Measurements from ENCODE around the gene RAB1B.

Gene RAB1B

DNA sequence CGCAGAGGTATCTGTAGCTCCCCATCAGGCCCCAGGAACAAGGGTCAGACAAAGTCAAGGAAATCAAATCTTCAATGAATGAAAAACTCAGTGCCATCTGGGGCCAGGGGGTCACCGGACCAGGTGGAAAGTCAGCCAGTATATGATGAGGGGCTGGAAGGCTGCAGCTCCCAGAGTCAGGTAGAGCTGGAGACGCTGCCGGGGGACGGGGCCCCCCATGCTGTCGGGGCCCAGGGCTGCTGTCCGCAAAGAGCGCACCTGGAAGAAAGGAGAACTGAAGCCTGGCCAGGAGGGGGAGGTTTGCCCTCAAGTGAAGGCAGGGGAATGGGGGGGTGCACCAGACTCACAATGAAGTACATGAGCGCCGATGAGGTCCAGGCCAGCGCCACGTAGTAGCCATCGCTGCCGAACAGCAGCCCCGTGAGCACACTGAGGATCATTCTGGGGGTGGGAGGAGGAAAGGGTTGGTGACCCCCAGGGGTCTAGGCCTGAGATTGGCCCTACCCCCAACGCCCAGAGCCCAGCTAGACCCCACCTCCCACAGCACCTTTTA, 16.2 kb downstream of the RAB1B start:
- DNase-seq (ENCODE audit: low spot score): no peak

- no peak for DNase-seq (ENCODE audit: low spot score)
Observed at GRCh38 chr11:66285250-66285947, 17.0 kb downstream of the RAB1B start.

DNA sequence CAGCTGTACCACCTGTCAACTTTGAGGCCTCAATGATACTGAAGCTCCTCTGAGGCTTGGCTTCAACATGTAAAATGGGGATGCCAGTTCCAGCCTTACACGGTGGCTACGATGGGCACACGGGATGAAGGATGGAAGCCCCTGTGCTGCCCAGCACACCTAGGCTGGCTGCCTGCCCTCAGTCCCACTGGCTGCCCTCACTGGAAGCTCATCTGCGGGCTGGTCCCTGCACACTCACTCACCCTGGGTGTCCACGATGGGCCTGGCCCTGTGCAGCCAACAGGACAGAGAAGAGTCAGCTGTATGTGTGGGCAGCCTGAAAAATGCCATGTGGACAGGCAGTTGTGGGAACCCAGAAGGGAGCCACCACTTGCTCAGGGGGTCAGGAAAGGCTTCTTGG, 18.3 kb downstream of the RAB1B start:
- no peak for DNase-seq (ENCODE audit: low spot score)

GRCh38 chr11:66287211-66287888, 18.9 kb downstream of the RAB1B start:
- no peak for DNase-seq (ENCODE audit: low spot score)

DNA sequence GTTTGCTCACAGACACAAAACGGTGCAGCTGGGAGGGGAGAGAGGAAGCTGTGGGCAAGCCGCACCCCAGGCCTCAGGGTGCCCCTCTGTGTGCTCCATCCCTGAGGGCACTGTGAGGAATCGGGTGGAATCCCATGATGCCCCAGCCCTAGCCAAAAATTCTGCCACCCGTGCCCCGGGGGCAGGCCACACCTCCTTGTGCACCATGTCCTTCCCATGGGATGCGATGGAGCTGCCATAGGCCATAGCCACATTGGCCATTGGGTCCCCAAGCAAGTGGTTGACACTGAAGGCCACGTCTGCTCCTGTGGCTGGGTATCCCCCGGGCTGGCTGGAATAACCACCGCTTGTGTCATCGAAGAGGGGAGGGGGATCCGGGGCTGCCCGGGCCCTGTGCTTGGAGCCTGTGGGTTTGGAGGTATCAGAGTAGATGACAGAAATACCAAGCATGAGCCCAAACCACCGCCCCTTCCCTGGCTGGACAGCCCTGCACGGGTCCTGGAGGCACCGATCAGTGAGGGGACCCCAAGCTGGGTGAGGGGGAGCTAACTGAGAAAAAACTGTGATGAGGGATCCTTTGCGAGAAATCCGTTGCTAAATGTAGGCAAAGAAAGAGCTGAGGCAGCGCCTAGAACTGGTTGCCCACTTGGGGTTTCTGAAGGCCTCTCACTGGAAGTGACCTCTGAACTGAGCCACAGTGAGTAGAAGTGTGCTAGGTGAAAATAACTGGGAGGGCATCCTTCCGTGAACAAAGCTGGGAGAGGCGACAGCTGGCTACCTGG, 19.6 kb downstream of the RAB1B start:
- no peak for DNase-seq (ENCODE audit: low spot score)

GRCh38 chr11:66288671-66289547, 20.5 kb downstream of the RAB1B start, which contains the start of gene YIF1A:
YIF1A (minus strand) TSS chr11:66289143; CDS start chr11:66288985, 158 bp downstream.
- peak; percentile 100 for DNase-seq (ENCODE audit: low spot score)

GRCh38 chr11:66289548-66290329, 21.3 kb downstream of the RAB1B start:
- DNase-seq (ENCODE audit: low spot score): no peak

GRCh38 chr11:66290330-66290621, 21.8 kb downstream of the RAB1B start:
- no peak for DNase-seq (ENCODE audit: low spot score)

DNA sequence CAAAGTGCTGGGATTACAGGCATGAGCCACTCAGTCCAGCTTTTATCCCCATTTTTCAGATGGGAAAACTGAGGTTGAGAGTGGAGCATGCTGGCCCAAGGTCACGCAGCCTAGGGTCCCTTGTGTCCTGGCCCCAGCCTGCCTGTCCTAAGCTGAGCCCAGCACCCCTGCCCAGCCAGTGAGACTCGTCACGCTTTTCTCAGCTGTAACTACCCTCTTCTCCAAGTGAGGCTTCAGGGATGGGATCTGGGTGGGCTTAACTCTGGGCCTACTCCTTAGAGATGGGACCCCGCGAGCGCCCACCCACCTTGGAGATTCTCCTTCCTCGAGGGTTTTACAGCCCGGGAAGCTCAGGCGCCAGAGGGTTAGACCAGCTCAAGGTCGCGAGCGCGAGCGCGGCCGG, 22.9 kb downstream of the RAB1B start:
- DNase-seq (ENCODE audit: low spot score): no peak

DNA sequence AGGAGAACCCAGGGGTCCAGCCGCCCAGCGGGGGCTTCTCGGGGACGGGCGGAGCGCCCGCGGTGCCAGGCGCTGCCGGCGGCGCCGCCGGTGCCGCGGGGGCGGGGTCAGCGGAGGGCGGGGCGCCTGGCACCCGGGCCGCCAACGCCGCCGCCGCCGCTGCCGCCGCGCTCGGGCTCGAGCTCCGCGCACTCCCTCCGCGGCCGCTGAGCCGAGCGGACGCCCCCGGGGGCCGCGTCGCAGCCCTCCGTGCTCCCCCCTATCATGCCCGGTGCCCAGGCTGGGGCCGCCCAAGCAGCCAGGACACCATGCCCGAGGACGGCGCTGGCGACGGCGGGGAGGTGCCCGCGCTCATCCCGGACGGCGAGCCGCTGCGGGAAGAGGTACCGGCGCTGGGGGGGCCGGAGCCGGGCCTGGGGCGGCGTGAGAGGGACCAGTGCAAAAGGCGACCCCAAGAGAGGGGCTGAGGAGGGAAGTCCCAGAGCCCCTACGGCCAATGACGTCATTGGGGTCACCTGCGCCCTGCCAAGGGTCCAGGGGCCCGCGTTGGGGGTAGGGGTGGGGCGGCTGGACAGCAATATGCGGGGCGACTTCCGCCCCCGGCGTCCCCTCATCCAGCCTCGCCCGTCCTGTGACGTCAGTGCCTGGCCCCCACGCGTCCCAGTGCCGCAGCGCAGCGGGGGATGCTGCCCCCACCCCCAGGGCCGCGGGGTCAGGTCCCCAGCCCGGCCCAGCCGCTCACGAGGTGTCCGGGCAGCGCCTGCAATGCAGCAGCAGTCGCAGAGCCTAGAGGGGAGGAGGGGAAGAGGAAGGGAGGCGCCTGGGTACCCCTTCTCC, 23.5 kb downstream of the RAB1B start, which contains the start of gene TMEM151A:
Gene TMEM151A (plus strand): TSS at position 189 of the 837 bp plus-strand sequence. CDS start 120 bp downstream, at position 309.
- no peak for DNase-seq (ENCODE audit: low spot score)

DNA sequence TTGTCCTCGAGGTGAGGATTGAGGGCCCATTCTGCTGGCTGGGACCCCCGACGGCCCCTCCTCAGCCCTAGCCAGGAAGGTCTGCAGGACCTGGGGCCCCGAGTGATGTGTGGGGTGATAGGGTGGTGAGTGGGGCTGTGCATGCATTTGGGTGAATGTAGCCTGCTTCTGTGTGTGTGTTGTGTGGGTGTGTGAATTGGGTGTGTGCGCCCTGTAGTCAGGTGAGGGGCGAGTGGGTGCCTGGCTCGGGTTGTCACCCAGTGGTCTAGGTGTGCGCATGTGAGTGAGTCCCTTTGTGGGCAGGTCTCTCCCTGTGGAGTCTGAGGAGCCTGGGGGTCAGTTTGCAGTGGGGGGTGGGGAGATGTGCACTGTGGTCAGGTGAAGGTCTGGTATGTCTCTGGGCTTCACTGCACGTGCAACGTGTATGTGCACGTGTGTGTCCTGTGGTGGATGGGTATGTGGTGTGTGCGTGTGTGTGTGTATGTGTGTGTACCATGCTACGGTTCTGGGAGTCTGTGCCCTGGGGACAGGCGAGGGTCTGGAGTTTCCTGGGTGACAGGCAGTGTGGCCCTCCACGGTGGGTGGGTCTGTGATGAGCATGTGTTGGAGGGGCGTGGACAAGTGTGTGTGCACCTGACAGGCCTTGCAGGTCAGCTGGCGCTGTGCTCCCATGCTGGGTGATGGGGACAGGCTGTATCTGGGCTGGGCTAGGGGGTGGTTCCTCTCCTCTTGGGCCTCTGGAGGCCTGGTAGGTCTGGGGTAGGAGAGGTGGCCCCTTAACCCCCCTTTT, 24.3 kb downstream of the RAB1B start:
- DNase-seq (ENCODE audit: low spot score): no peak

DNA sequence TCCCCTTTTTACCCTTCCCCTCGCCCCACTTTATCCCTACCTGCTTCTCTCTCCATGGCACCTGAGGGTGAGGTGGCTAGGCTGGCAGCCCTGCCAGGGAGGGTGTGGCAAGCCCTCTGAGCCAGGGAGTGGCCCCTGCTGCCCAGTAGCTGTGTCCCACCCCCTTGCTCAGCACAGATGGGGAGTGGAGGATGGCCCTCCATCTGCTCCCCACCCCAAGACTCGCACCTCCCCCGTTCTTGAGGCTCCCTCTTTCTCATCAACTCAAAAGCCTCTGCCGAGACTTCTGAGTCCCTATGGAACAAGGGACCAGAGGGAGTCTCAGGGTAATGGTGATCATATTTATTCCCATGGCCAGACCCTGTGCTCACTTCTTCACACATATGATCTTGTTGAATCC, 24.9 kb downstream of the RAB1B start:
- DNase-seq (ENCODE audit: low spot score): no peak

DNA sequence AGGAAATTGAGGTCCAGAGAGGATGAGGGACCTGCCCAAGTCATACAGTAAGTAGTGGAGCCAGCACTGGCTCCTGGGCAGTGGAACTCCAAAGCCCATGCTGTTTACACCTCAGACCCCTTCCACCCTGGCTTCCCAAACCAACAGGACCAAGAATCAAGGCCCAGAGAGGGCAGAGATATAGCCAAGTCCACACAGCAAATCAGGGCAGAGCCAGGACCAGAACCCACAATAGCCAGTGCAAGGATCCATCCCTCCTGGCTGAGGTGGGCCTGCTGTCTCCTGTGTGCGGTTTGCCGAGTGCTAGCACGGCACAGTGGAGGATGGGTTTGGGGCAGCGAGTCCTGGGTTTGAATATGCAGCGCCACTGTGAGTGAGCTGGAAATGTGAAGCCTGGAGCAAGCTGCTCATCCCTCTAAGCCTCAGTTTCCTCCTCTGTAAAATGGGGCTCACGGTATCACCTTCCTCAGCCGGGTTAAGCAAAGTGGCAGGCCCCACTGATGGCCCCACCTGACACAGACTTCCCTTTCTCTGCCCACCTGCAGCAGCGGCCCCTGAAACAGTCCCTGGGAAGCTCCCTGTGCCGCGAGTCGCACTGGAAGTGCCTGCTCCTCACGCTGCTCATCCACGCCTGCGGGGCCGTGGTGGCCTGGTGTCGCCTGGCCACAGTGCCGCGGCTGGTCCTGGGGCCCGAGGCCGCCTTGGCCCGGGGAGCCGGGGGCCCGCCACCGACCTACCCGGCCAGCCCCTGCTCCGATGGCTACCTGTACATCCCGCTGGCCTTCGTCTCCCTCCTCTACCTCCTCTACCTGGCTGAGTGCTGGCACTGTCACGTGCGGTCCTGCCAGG, 25.6 kb downstream of the RAB1B start:
- no peak for DNase-seq (ENCODE audit: low spot score)

DNA sequence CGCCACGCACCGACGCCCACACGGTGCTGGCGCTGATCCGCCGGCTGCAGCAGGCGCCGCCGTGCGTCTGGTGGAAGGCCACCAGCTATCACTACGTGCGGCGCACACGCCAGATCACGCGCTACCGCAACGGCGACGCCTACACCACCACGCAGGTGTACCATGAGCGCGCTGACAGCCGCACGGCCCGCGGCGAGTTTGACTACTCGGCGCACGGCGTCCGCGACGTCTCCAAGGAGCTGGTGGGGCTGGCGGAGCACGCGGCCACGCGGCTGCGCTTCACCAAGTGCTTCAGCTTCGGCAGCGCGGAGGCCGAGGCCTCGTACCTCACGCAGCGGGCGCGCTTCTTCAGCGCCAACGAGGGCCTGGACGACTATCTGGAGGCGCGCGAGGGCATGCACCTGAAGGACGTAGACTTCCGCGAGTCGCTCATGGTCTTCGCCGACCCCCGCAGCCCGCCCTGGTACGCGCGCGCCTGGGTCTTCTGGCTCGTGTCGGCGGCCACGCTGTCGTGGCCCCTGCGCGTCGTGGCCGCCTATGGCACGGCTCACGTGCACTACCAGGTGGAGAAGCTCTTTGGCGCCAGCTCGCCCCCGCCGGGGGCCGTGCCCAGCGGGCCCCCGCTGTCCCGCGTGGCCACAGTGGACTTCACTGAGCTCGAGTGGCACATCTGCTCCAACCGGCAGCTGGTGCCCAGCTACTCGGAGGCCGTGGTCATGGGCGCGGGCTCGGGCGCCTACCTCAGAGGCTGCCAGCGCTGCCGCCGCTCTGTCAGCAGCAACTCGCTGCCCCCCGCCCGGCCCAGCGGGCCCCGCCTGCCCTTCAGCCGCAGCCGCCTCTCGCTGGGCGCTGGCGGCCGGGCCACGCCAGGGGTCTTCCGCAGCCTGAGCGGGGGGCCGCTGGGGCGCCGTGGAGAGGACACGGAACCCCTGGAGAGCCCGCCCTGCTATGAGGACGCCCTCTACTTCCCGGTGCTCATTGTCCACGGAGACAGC, 26.5 kb downstream of the RAB1B start:
- DNase-seq (ENCODE audit: low spot score): no peak

- DNase-seq (ENCODE audit: low spot score): no peak
Observed at GRCh38 chr11:66297610-66298009, 29.2 kb downstream of the RAB1B start.

DNA sequence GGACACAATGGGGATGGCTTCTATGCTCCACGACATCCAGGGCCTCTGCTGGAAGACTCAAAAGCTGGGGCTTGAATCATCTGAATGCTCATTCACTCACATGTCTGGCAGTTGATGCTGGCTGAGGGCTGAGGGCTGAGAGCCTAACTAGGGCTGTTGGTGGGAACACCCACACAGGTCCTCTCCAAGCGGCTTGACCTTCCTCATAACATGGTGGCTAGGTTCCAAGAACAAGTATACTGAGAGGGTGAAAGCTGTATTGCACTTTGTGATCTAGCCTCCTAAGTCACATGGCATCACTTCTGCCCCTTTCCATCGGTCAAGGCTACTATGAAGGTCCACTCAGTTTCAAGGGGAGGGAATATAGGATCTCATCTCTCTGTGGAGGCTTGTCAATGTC, 30.7 kb downstream of the RAB1B start:
- no peak for DNase-seq (ENCODE audit: low spot score)

- DNase-seq (ENCODE audit: low spot score): no peak
Observed at GRCh38 chr11:66302656-66303055, 34.2 kb downstream of the RAB1B start.

Data from kidney tubule cell (primary cell).